Peyer's patch (tissue), 4 donors: ENCODE data around the gene DSCAML1. TPM values are rescaled to one million over a fixed set of nuclear protein-coding genes. Genes with fewer than 3 reads are reported as not detected.

ENCODE experiments used
- DNase-seq, 3 donors: peaks; one replicate each; pipeline ENCODE4 v3.0.0-alpha.2; 2017 to 2019
- H3K27ac ChIP-seq, 4 donors: fragments of 200-600 bp; sonication (generic); one replicate each; pipeline ENCODE4 v1.5.1; 2016 to 2019
- H3K27me3 ChIP-seq, 2 donors: fragments of 200-600 bp; sonication (generic); one replicate each; pipeline ENCODE4 v1.5.1; 2019
- H3K36me3 ChIP-seq, 3 donors: fragments of 200-600 bp; sonication (generic); one replicate each; pipeline ENCODE4 v1.5.1; 2016 to 2019
- H3K4me1 ChIP-seq, 4 donors: fragments of 200-600 bp; sonication (generic); one replicate each; pipeline ENCODE4 v1.5.1; 2016 to 2019
- H3K4me3 ChIP-seq, 4 donors: fragments of 200-600 bp; sonication (generic); 1 replicate in 3 of 4; 2 replicates in 1 of 4; pipeline ENCODE4 v1.5.1; 2016 to 2019; ENCODE audit warnings: mild to moderate bottlenecking in 1 of 4
- H3K9me3 ChIP-seq, 4 donors: fragments of 200-600 bp; sonication (generic); one replicate each; pipeline ENCODE4 v1.5.1; 2016 to 2019; ENCODE audit warnings: mild to moderate bottlenecking in 1 of 4
- CTCF ChIP-seq, 6 experiments: fragments of 450-650 bp in 4 of 6; fragments of 200-600 bp in 2 of 6; sonication (generic) in 1 of 6; IDR thresholded peaks; one replicate each; pipeline ENCODE4 v1.5.1; 2017 to 2019; ENCODE audit warnings: antibody characterized with exemption in 6 of 6, mild to moderate bottlenecking in 3 of 6, moderate library complexity in 1 of 6
- POLR2A ChIP-seq, 2 donors: fragments of 450-650 bp; IDR thresholded peaks; one replicate each; pipeline ENCODE4 v1.5.1; 2017; ENCODE audit warnings: antibody characterized with exemption in 2 of 2, mild to moderate bottlenecking in 2 of 2, moderate library complexity in 2 of 2
- total RNA-seq, 4 donors: library from RNA; depleted of rRNA; stranded (reverse); fragments of >200 nt; gene quantifications; one replicate each; pipeline ENCODE4 v1.1.0, GENCODE V29; 2016

The DSCAML1 gene
- total RNA-seq, 4 donors from 2014 or later: 0.18 to 5.8 (median 2.9) TPM

- H3K36me3 ChIP-seq: no peaks in the 10 kb centered on the region
- no peaks in the 10 kb centered on the region for H3K4me1 ChIP-seq
- TF ChIP-seq CTCF (IDR thresholded peaks at IDR 0.05) (no peak), POLR2A (IDR thresholded peaks at IDR 0.05) (no peak)
- H3K27me3 ChIP-seq: no peaks in the 10 kb centered on the region
- no peak for DNase-seq
- no peak overlapping the region for H3K27ac ChIP-seq
- no peak overlapping the region for H3K4me3 ChIP-seq
- H3K9me3 ChIP-seq: no peaks in the 10 kb centered on the region
These were observed 35.0 kb downstream of the DSCAML1 start for GRCh38 chr11:117761993-117762392.

- Histone ChIP-seq H3K4me1 (no peaks in the 10 kb centered on the region), H3K27me3 (no peaks in the 10 kb centered on the region), H3K4me3 (no peak overlapping the region), H3K9me3 (no peaks in the 10 kb centered on the region), H3K27ac (no peak overlapping the region), H3K36me3 (no peaks in the 10 kb centered on the region)
- TF ChIP-seq CTCF (IDR thresholded peaks at IDR 0.05) (no peak), POLR2A (IDR thresholded peaks at IDR 0.05) (no peak)
- no peak for DNase-seq
These were observed 37.7 kb downstream of the DSCAML1 start for GRCh38 chr11:117759305-117759704.

GRCh38 chr11:117754030-117754429 is 43.0 kb downstream of the DSCAML1 start:
- DNase-seq: no peak
- H3K9me3 ChIP-seq: no peaks in the 10 kb centered on the region
- H3K27me3 ChIP-seq: no peaks in the 10 kb centered on the region
- H3K27ac ChIP-seq: no peak overlapping the region
- no peaks in the 10 kb centered on the region for H3K36me3 ChIP-seq
- H3K4me1 ChIP-seq: no peaks in the 10 kb centered on the region
- no peak overlapping the region for H3K4me3 ChIP-seq
- TF ChIP-seq CTCF (IDR thresholded peaks at IDR 0.05): no peak
- TF ChIP-seq POLR2A (IDR thresholded peaks at IDR 0.05): no peak

- Histone ChIP-seq H3K36me3 (no peaks in the 10 kb centered on the region), H3K4me3 (no peak overlapping the region)
- TF ChIP-seq CTCF (IDR thresholded peaks at IDR 0.05): no peak
- no peak for TF ChIP-seq POLR2A (IDR thresholded peaks at IDR 0.05)
These were observed 44.2 kb downstream of the DSCAML1 start for GRCh38 chr11:117752721-117753237.

GRCh38 chr11:117752071-117752470 is 44.9 kb downstream of the DSCAML1 start:
- no peak for TF ChIP-seq POLR2A (IDR thresholded peaks at IDR 0.05)
- no peak for TF ChIP-seq CTCF (IDR thresholded peaks at IDR 0.05)
- Histone ChIP-seq H3K4me3 (no peak overlapping the region), H3K36me3 (no peaks in the 10 kb centered on the region), H3K27ac (no peak overlapping the region), H3K4me1 (no peaks in the 10 kb centered on the region), H3K27me3 (no peaks in the 10 kb centered on the region), H3K9me3 (no peaks in the 10 kb centered on the region)
- DNase-seq: no peak

More at GRCh38 chr11:117752721-117753237, 44.2 kb downstream of the DSCAML1 start:
- no peaks in the 10 kb centered on the region for H3K9me3 ChIP-seq
- H3K4me1 ChIP-seq: no peaks in the 10 kb centered on the region
- no peak overlapping the region for H3K27ac ChIP-seq
- no peaks in the 10 kb centered on the region for H3K27me3 ChIP-seq
- no peak for DNase-seq
